ENCODE results near the gene ZNF544. TPM values are rescaled to one million over a fixed set of nuclear protein-coding genes. Genes with fewer than 3 reads are reported as not detected.

ZNF544 gene
- total RNA-seq, 1 experiment from 2014 or later = 63.8 TPM

GRCh38 chr19:58182989-58183816 is 45.5 kb upstream of the ZNF544 start, which contains the start of gene ZNF274 (continued):
- TF ChIP-seq HMGXB4 (CRISPR knock-in tag; IDR thresholded peaks at IDR 0.05) = peak; percentile 94
- TF ChIP-seq GRHL2 (CRISPR knock-in tag; IDR thresholded peaks at IDR 0.05; ENCODE audit: insufficient replicate concordance, severe bottlenecking) = no peak
- TF ChIP-seq ESRRA (CRISPR knock-in tag; IDR thresholded peaks at IDR 0.05; ENCODE audit: borderline replicate concordance) = peak; percentile 61; the same call in 1 of the 2 replicates
- TF ChIP-seq JUN (CRISPR knock-in tag; IDR thresholded peaks at IDR 0.05) = peak; percentile 82
- TF ChIP-seq, protein P1, sequence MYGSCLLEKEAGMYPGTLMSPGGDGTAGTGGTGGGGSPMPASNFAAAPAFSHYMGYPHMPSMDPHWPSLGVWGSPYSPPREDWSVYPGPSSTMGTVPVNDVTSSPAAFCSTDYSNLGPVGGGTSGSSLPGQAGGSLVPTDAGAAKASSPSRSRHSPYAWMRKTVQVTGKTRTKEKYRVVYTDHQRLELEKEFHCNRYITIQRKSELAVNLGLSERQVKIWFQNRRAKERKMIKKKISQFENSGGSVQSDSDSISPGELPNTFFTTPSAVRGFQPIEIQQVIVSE (CRISPR knock-in tag; IDR thresholded peaks at IDR 0.05; ENCODE audit: borderline replicate concordance) = no peak
- TF ChIP-seq FOXK1 (CRISPR knock-in tag; IDR thresholded peaks at IDR 0.05) = peak; percentile 83
- TF ChIP-seq ELF4 (CRISPR knock-in tag; IDR thresholded peaks at IDR 0.05; ENCODE audit: low read depth) = no peak
- TF ChIP-seq TEAD1 (CRISPR knock-in tag; IDR thresholded peaks at IDR 0.05) = peak; percentile 93
- peak; percentile 35; the same call in 1 of the 2 replicates for TF ChIP-seq TEAD4 (CRISPR knock-in tag; IDR thresholded peaks at IDR 0.05)
- TF ChIP-seq GABPB1 (CRISPR knock-in tag; IDR thresholded peaks at IDR 0.05) = peak; percentile 93
- no peak for TF ChIP-seq ZNF416 (CRISPR knock-in tag; IDR thresholded peaks at IDR 0.05)
- TF ChIP-seq AR (CRISPR knock-in tag; IDR thresholded peaks at IDR 0.05) = no peak
- TF ChIP-seq, protein P2, sequence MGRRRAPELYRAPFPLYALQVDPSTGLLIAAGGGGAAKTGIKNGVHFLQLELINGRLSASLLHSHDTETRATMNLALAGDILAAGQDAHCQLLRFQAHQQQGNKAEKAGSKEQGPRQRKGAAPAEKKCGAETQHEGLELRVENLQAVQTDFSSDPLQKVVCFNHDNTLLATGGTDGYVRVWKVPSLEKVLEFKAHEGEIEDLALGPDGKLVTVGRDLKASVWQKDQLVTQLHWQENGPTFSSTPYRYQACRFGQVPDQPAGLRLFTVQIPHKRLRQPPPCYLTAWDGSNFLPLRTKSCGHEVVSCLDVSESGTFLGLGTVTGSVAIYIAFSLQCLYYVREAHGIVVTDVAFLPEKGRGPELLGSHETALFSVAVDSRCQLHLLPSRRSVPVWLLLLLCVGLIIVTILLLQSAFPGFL (CRISPR knock-in tag; IDR thresholded peaks at IDR 0.05; ENCODE audit: borderline replicate concordance) = no peak
- TF ChIP-seq MYBL2 (CRISPR knock-in tag; IDR thresholded peaks at IDR 0.05) = peak; percentile 61; the same call in 1 of the 2 replicates

- Mint-ChIP-seq H3K27ac (no peak overlapping the region; the same call in 1 of the 2 replicates), H3K27me3 (ENCODE audit: low read depth) (no peaks in the 10 kb centered on the region), H3K4me3 (peak overlapping the region; percentile 91), H3K36me3 (peaks cover 50% of the 10 kb centered on the region), H3K4me1 (peaks cover 10% of the 10 kb centered on the region), H3K9me3 (peaks cover 12% of the 10 kb centered on the region)
- ATAC-seq (no peak; the same call in 1 of the 2 replicates), DNase-seq (ENCODE audit: low spot score) (no peak)
- CTCF ChIA-PET = interaction anchor here (0.7 to 1.6 kb wide), 8 partner anchors 20 to 267 kb away, joined by 3 to 6 read pairs (median 3); partner anchors contain the start of gene ZNF324B
- POLR2A ChIA-PET = interaction anchor here (0.8 to 1.8 kb wide), 6 partner anchors 20 to 143 kb away, joined by 3 to 8 read pairs (median 4); partner anchors contain the start of genes ZNF544 and ZSCAN22
- TF ChIP-seq USF2 (CRISPR knock-in tag; IDR thresholded peaks at IDR 0.05) (no peak), ZNF138 (CRISPR knock-in tag; conservative IDR thresholded peaks at IDR 0.05) (no peak), ZNF671 (CRISPR knock-in tag; IDR thresholded peaks at IDR 0.05) (no peak), NFE2L1 (CRISPR knock-in tag; IDR thresholded peaks at IDR 0.05) (no peak), ZNF121 (CRISPR knock-in tag; IDR thresholded peaks at IDR 0.05) (no peak), ZNF263 (CRISPR knock-in tag; IDR thresholded peaks at IDR 0.05; ENCODE audit: low read depth) (no peak), CREM (CRISPR knock-in tag; IDR thresholded peaks at IDR 0.05) (no peak), GABPB1 (CRISPR knock-in tag; IDR thresholded peaks at IDR 0.05) (no peak), NR2C2 (CRISPR knock-in tag; IDR thresholded peaks at IDR 0.05) (no peak), TCF7 (CRISPR knock-in tag; IDR thresholded peaks at IDR 0.05; ENCODE audit: low read depth) (no peak), FOXK1 (CRISPR knock-in tag; IDR thresholded peaks at IDR 0.05) (no peak)
- TF ChIP-seq, protein P3, sequence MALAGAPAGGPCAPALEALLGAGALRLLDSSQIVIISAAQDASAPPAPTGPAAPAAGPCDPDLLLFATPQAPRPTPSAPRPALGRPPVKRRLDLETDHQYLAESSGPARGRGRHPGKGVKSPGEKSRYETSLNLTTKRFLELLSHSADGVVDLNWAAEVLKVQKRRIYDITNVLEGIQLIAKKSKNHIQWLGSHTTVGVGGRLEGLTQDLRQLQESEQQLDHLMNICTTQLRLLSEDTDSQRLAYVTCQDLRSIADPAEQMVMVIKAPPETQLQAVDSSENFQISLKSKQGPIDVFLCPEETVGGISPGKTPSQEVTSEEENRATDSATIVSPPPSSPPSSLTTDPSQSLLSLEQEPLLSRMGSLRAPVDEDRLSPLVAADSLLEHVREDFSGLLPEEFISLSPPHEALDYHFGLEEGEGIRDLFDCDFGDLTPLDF (CRISPR knock-in tag; IDR thresholded peaks at IDR 0.05) = no peak
- TF ChIP-seq, protein P1 (CRISPR knock-in tag; IDR thresholded peaks at IDR 0.05; ENCODE audit: borderline replicate concordance) = no peak
- TF ChIP-seq, protein P4, sequence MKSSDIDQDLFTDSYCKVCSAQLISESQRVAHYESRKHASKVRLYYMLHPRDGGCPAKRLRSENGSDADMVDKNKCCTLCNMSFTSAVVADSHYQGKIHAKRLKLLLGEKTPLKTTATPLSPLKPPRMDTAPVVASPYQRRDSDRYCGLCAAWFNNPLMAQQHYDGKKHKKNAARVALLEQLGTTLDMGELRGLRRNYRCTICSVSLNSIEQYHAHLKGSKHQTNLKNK (CRISPR knock-in tag; IDR thresholded peaks at IDR 0.05) = no peak
Observed at GRCh38 chr19:58183817-58184215, 44.9 kb upstream of the ZNF544 start.

Measured in WTC11 (cell line).